Mesodermal cell (in vitro differentiated cells): ENCODE measurements around the gene VARS2.
"Not testable (repeated sequence)": the region's sequence is repeated elsewhere in the genome, so short reads cannot be mapped to it uniquely, and the experiment has no call there.

ENCODE experiments used
- H3K27ac ChIP-seq: 2 replicates; pipeline ENCODE4 v1.7.0; 2013; ENCODE audit warnings: mild to moderate bottlenecking, low read depth, low read length, moderate library complexity; ENCODE audit not compliant: severe bottlenecking
- H3K36me3 ChIP-seq: 2 replicates; pipeline ENCODE4 v1.7.1; 2013; ENCODE audit warnings: mild to moderate bottlenecking, low read length, moderate library complexity; ENCODE audit not compliant: control insufficient read depth, insufficient read depth
- H3K4me1 ChIP-seq: one replicate; pipeline ENCODE4 v1.7.1; 2013; ENCODE audit warnings: mild to moderate bottlenecking, low read length; ENCODE audit not compliant: insufficient read depth, control insufficient read depth, poor library complexity, severe bottlenecking
- H3K4me3 ChIP-seq: 2 replicates; pipeline ENCODE4 v1.7.0; 2013; ENCODE audit warnings: low read length, control low read depth, mild to moderate bottlenecking; ENCODE audit not compliant: insufficient read depth, poor library complexity, severe bottlenecking; ENCODE audit errors: extremely low read depth
- H3K9me3 ChIP-seq: 2 replicates; pipeline ENCODE4 v1.7.1; 2013; ENCODE audit warnings: mild to moderate bottlenecking, low read length, moderate library complexity; ENCODE audit not compliant: control insufficient read depth
- WGBS, 2 experiments: methylation state at CpG; one replicate each; pipeline ENCODE4 v1.1.5; 2013; ENCODE audit warnings: missing lambda C conversion rate in 2 of 2; ENCODE audit not compliant: insufficient coverage in 2 of 2; 5-methylcytosine and 5-hydroxymethylcytosine counted together

Gene VARS2

GRCh38 chr6:30902196-30902595, 11.8 kb upstream of the VARS2 start:
- H3K4me3 ChIP-seq, H3K4me1 ChIP-seq, H3K9me3 ChIP-seq, H3K27ac ChIP-seq: not testable (repeated sequence)
- H3K36me3 ChIP-seq = peaks cover 23% of the 10 kb centered on the region
- WGBS, 2 experiments = 75 to 79% methylated on average over 8 to 9 of the region's 9 CpGs

- 67 to 77% methylated on average over 4 of the region's 5 CpGs for WGBS, 2 experiments
- H3K4me1 ChIP-seq = no peaks in the 10 kb centered on the region
- no peak overlapping the region for H3K27ac ChIP-seq
- no peaks in the 10 kb centered on the region for H3K9me3 ChIP-seq
- H3K36me3 ChIP-seq = peaks cover 22% of the 10 kb centered on the region
- no peak overlapping the region for H3K4me3 ChIP-seq
These were observed 11.3 kb upstream of the VARS2 start for GRCh38 chr6:30902709-30903108.

GRCh38 chr6:30903236-30903635, 10.8 kb upstream of the VARS2 start:
- Histone ChIP-seq H3K9me3 (no peaks in the 10 kb centered on the region), H3K4me1 (no peaks in the 10 kb centered on the region), H3K27ac (no peak overlapping the region), H3K4me3 (no peak overlapping the region), H3K36me3 (peaks cover 17% of the 10 kb centered on the region)
- WGBS, 2 experiments = 100% methylated on average over 3 of the region's 4 CpGs

- H3K9me3 ChIP-seq, H3K4me1 ChIP-seq, H3K27ac ChIP-seq: not testable (repeated sequence)
- H3K4me3 ChIP-seq = peak overlapping the region; percentile 99
- 71 to 74% methylated on average over 16 of the region's 16 CpGs for whole genome bisulfite sequencing, 2 experiments
- peaks cover 25% of the 10 kb centered on the region for H3K36me3 ChIP-seq
These were observed 6.7 kb upstream of the VARS2 start for GRCh38 chr6:30907290-30907757.

GRCh38 chr6:30907758-30908591, 6.1 kb upstream of the VARS2 start, which contains the start of gene GTF2H4:
TSS of gene GTF2H4 (plus strand) at chr6:30908207.
- Histone ChIP-seq H3K36me3 (peaks cover 32% of the 10 kb centered on the region), H3K9me3 (no peaks in the 10 kb centered on the region), H3K4me3 (peak within 1 kb of the TSS; percentile 99), H3K4me1 (no peaks in the 10 kb centered on the region), H3K27ac (no peak within 1 kb of the TSS)
- WGBS, 2 experiments = 2 to 3% methylated on average over 41 to 49 of the region's 49 CpGs

GRCh38 chr6:30908700-30909099, 5.3 kb upstream of the VARS2 start:
- 35 to 69% methylated on average over 2 of the region's 2 CpGs for WGBS, 2 experiments
- Histone ChIP-seq H3K4me1 (no peaks in the 10 kb centered on the region), H3K36me3 (peaks cover 39% of the 10 kb centered on the region), H3K27ac (no peak overlapping the region), H3K9me3 (no peaks in the 10 kb centered on the region), H3K4me3 (peak overlapping the region; percentile 99)

GRCh38 chr6:30910473-30910872, 3.6 kb upstream of the VARS2 start:
- WGBS, 2 experiments = 96 to 97% methylated on average over 9 to 10 of the region's 12 CpGs
- not testable (repeated sequence) for H3K4me1 ChIP-seq, H3K9me3 ChIP-seq, H3K27ac ChIP-seq, H3K4me3 ChIP-seq
- peaks cover 41% of the 10 kb centered on the region for H3K36me3 ChIP-seq

GRCh38 chr6:30912746-30913520, 1.1 kb upstream of the VARS2 start:
- Histone ChIP-seq H3K36me3 (peaks cover 59% of the 10 kb centered on the region), H3K9me3 (no peaks in the 10 kb centered on the region), H3K27ac (no peak overlapping the region), H3K4me1 (peaks cover 7% of the 10 kb centered on the region), H3K4me3 (no peak overlapping the region)
- WGBS, 2 experiments = 97 to 99% methylated on average over 5 to 7 of the region's 8 CpGs

GRCh38 chr6:30913721-30914075, 340 bp upstream of the VARS2 start:
- no peak overlapping the region for H3K27ac ChIP-seq
- H3K9me3 ChIP-seq = no peaks in the 10 kb centered on the region
- peaks cover 7% of the 10 kb centered on the region for H3K4me1 ChIP-seq
- H3K36me3 ChIP-seq = peaks cover 64% of the 10 kb centered on the region
- WGBS, 2 experiments = 47% methylated on average over 26 to 28 of the region's 31 CpGs
- H3K4me3 ChIP-seq = peak overlapping the region; percentile 28

- H3K4me3 ChIP-seq = no peak overlapping the region
- WGBS, 2 experiments = 84 to 95% methylated on average over 8 to 16 of the region's 17 CpGs
- no peak overlapping the region for H3K27ac ChIP-seq
- peaks cover 69% of the 10 kb centered on the region for H3K36me3 ChIP-seq
- peaks cover 7% of the 10 kb centered on the region for H3K4me1 ChIP-seq
- no peaks in the 10 kb centered on the region for H3K9me3 ChIP-seq
These were observed 984 bp downstream of the VARS2 start for GRCh38 chr6:30914854-30915590.
